BE2C (cell line): Measurements from ENCODE around the gene PRDM16.

Experiments
- DNase-seq: peaks from one replicate; pipeline ENCODE4 v3.0.0-alpha.2; 2020
- H3K27me3 ChIP-seq: fragments of 250-450 bp; sonication (Bioruptor Pico); 2 replicates; pipeline ENCODE4 v1.5.1; 2020; ENCODE audit warnings: mild to moderate bottlenecking
- H3K36me3 ChIP-seq: fragments of 250-450 bp; sonication (Bioruptor Pico); 2 replicates; pipeline ENCODE4 v1.5.1; 2020; ENCODE audit warnings: mild to moderate bottlenecking
- H3K4me1 ChIP-seq: fragments of 250-450 bp; sonication (Bioruptor Pico); 2 replicates; pipeline ENCODE4 v1.5.1; 2020
- H3K4me3 ChIP-seq: 2 replicates; pipeline ENCODE4 v1.5.1; 2011; ENCODE audit warnings: low read depth, low read length
- H3K9me3 ChIP-seq: fragments of 250-450 bp; sonication (Bioruptor Pico); 2 replicates; pipeline ENCODE4 v1.5.1; 2020
- TF ChIP-seq, protein P1 (sequence below): IDR thresholded peaks from 2 replicates; pipeline ENCODE4 v1.5.1; 2012; ENCODE audit warnings: mild to moderate bottlenecking, low read depth, low read length

PRDM16 gene

DNA sequence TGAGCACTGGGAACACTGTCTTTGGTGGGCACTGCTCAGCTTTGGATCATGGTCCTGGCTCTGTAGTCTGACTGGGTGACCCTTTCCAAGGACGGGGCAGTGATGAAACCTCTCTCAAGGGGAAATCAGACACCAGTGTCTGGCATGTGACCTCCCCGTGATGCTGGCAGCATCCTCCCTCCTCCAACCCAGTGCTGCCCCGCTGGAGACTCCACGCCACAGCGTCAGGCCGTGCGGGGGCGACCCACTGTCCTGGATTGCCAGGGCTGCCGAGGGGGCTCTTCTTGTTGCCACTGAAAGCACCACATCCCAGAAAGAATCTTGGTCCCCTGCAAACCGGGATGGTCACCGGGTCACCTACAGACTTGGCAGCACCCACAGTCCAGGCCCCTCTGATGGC lies 239.1 kb downstream of the PRDM16 start:
- no peaks in the 10 kb centered on the region for H3K9me3 ChIP-seq
- no peaks in the 10 kb centered on the region; the same call in 1 of the 2 replicates for H3K27me3 ChIP-seq
- DNase-seq, result no peak
- no peak overlapping the region for H3K4me3 ChIP-seq
- TF ChIP-seq, protein P1, sequence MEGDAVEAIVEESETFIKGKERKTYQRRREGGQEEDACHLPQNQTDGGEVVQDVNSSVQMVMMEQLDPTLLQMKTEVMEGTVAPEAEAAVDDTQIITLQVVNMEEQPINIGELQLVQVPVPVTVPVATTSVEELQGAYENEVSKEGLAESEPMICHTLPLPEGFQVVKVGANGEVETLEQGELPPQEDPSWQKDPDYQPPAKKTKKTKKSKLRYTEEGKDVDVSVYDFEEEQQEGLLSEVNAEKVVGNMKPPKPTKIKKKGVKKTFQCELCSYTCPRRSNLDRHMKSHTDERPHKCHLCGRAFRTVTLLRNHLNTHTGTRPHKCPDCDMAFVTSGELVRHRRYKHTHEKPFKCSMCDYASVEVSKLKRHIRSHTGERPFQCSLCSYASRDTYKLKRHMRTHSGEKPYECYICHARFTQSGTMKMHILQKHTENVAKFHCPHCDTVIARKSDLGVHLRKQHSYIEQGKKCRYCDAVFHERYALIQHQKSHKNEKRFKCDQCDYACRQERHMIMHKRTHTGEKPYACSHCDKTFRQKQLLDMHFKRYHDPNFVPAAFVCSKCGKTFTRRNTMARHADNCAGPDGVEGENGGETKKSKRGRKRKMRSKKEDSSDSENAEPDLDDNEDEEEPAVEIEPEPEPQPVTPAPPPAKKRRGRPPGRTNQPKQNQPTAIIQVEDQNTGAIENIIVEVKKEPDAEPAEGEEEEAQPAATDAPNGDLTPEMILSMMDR, result no peak
- no peaks in the 10 kb centered on the region for H3K4me1 ChIP-seq
- H3K36me3 ChIP-seq, result no peaks in the 10 kb centered on the region

DNA sequence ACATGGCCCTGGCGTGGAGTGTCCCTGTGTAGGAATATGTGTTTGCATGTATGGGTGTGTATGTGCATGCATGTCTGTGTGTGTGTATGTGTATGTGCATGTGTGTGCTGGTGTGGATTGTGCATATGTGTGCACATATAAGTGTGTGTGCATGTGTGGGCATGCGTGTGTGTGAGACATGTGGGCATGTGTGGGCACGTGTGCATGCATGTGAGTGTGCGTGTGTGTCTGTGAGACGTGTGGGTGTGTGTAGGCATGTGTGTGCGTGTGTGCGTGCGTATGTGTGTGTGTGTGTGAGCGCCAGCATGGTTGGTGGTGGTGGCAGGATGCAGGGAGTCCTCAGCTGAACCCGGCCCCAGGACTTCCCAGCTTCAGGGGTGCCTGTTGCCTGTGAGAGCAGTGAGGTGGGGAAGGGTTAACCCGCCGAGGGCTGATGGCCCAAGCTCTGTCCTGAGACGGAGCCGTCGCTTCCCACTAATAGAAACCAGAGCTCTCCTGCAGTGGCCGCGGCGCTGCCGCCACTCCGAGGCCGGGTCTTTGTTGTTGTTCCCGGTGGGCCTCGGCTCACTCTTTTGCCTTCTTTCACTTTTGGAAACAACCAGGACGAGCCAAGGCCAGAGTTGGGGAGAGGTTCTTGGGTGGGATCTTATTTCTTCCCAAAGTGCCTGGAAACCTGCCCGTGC lies 241.9 kb downstream of the PRDM16 start:
- Histone ChIP-seq H3K4me3 (no peak overlapping the region), H3K27me3 (peaks cover 4% of the 10 kb centered on the region), H3K4me1 (no peaks in the 10 kb centered on the region), H3K9me3 (no peaks in the 10 kb centered on the region), H3K36me3 (no peaks in the 10 kb centered on the region)
- TF ChIP-seq, protein P1, result no peak
- DNase-seq, result no peak

DNA sequence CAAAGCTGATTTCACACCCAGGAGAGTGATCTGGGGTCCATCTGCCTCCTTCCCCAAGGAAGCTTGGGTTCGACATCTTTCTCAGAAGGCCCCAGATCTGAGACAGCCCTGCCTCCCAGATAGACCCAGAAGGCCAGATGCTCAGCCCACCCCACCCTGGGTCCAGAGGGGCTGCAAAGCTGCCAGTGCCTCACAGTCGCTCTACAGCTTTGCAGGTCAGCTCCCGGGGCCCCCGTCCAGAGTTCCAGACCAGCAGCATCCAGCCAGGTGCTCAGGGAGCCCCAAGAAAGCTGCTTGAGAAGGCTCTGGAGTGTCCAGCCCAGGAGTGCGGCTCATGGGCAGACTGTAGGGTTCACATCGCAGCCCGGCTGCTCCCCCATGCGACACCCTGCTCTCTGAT lies 242.7 kb downstream of the PRDM16 start:
- Histone ChIP-seq H3K27me3 (peaks cover 4% of the 10 kb centered on the region), H3K9me3 (no peaks in the 10 kb centered on the region), H3K4me3 (no peak overlapping the region), H3K4me1 (no peaks in the 10 kb centered on the region), H3K36me3 (no peaks in the 10 kb centered on the region)
- TF ChIP-seq, protein P1, result no peak
- DNase-seq, result no peak

DNA sequence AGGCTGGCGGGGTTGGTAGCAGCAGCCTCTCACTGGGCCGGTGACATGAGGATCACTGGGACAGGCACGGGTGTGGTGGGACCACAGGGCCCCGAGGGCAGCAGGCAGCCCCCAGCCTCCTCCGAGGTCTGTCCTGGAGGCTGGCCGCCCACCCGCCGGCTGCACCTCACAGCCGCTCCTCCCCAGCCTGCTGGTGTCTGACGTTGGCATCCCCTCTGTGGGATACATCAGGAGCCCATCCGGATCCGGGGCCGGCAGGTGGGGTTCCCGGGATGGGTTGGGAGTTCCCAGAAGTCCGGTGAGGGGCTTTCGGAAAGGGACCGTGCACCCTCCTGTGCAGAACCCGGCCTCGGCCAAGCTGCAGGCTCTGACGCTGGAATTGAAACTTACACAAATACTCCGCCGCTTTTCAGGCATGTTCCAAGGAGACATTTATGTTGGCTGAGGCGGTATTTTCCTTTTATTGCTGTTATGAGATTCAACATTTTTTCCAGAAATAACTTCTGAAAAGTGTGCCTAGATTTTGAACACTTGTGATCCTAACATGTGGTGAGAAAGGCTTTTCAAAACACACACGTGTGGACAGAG lies 243.4 kb downstream of the PRDM16 start:
- H3K4me1 ChIP-seq, result no peaks in the 10 kb centered on the region
- TF ChIP-seq, protein P1, result no peak
- peaks cover 4% of the 10 kb centered on the region for H3K27me3 ChIP-seq
- no peak overlapping the region for H3K4me3 ChIP-seq
- H3K9me3 ChIP-seq, result no peaks in the 10 kb centered on the region
- no peaks in the 10 kb centered on the region for H3K36me3 ChIP-seq
- no peak for DNase-seq

DNA sequence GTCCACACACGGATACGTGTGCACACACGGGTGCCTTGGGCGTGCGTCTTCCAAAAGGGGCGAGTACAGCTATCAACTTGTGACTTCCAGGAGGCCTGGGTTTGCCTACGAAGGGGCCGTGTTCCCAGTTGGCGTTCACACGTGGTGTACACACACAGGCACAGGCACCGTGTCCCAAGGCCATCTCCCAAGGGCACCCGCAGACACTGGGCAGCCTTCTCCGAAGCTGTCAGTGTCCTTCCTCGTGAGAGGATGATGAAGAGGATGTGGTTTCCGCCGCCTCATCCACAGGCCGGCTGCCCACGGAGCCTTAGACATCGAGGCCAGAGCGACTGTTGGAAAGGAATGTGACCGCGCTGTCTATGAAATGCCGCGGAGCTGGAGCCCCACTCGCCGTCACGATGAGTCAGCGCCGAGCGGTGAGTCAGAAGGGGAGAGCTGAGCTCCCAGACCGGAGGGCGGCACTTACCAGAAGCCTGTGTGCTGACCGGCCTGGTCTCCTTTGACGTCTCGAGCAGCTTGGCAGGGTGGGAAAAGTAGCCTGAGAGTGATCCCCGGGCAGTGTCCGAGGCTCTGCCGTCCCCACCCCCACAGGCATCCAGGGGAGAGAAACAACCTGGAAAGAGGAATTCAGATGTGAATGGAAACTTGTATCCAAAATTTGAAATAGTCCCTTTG lies 244.0 kb downstream of the PRDM16 start:
- no peaks in the 10 kb centered on the region for H3K4me1 ChIP-seq
- TF ChIP-seq, protein P1, result no peak
- H3K9me3 ChIP-seq, result no peaks in the 10 kb centered on the region
- peaks cover 4% of the 10 kb centered on the region; the same call in 1 of the 2 replicates for H3K27me3 ChIP-seq
- no peaks in the 10 kb centered on the region for H3K36me3 ChIP-seq
- no peak overlapping the region for H3K4me3 ChIP-seq
- DNase-seq, result peak; percentile 70

DNA sequence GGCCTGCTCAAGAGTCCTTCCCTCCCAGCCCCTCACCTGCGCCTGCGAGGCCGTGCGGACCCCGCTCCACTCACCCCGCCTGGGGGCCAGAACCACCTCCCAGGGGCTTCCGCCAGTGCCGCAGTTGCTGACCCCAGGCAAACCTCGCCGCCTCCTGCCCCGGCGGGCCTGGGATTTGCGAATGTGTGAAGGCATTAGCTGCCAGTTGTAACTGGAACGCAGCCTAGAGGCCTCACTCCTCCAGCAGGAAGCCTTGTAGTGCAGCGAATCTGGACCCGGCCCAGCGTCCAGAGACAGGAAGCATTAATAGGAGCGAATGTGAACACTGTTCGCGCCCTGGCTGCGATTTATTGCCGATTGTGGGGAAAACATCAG lies 244.6 kb downstream of the PRDM16 start:
- H3K4me1 ChIP-seq, result no peaks in the 10 kb centered on the region
- no peak for DNase-seq
- TF ChIP-seq, protein P1, result no peak
- no peak overlapping the region for H3K4me3 ChIP-seq
- H3K27me3 ChIP-seq, result peaks cover 4% of the 10 kb centered on the region; the same call in 1 of the 2 replicates
- no peaks in the 10 kb centered on the region for H3K36me3 ChIP-seq
- no peaks in the 10 kb centered on the region for H3K9me3 ChIP-seq
